D721Med (cell line): ENCODE measurements around the gene PADI4.
"Not testable (repeated sequence)": the region's sequence is repeated elsewhere in the genome, so short reads cannot be mapped to it uniquely, and the experiment has no call there.

Experiments
- DNase-seq: peaks from one replicate; pipeline ENCODE4 v3.0.0; 2011; ENCODE audit warnings: low spot score; ENCODE audit not compliant: insufficient read length
- FAIRE-seq: peaks from 2 replicates; lab custom pipeline; 2011; peaks lifted over from hg19 to GRCh38; lab: Jason Lieb, UNC
- TF ChIP-seq, protein P1 (sequence below): IDR thresholded peaks from 2 replicates; pipeline ENCODE4 v1.5.1; 2012; ENCODE audit warnings: mild to moderate bottlenecking, control low read depth; ENCODE audit not compliant: insufficient read depth; ENCODE audit errors: missing control alignments

Gene PADI4

DNA sequence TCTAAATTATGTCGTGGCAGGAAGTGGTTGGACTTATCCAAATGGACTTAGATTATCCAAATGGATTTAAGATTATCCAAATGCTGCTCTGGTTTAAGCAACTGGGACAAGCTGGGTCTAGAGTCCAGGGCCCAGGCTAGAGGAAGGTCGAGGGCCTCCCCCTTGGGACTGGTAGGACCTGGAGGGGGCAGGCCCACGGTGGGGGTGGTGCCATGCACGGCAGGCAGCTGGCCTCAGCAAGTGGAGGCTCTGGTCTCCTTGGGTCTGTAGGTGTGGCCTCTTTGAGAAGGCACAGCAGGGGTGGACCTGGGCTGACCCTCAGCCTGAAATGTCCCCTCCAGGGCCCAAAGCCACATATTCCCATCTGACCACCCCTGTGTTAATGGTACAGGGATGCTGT lies 93.8 kb downstream of the PADI4 start:
- no peak for FAIRE-seq

DNA sequence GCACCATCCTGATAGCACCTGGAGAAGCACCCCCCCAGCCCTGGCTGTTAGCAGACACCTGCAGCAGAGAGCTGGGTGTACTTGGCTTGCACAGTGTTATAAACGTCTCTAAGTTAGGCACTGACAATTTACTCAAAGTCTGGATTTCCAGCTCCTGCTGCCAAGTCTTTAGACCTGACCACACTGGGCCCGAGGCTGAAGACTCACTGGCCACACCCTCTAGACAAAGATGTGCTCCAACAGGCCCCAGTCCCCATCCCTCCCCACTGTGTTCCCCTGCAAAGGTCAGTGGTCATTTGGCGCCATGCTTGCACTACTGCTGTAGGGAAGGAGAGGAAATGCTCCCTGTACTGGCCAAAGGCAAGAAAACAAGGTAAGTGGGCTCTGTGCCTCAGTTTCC lies 95.1 kb downstream of the PADI4 start:
- DNase-seq (no peak), FAIRE-seq (no peak)
- TF ChIP-seq, protein P1, sequence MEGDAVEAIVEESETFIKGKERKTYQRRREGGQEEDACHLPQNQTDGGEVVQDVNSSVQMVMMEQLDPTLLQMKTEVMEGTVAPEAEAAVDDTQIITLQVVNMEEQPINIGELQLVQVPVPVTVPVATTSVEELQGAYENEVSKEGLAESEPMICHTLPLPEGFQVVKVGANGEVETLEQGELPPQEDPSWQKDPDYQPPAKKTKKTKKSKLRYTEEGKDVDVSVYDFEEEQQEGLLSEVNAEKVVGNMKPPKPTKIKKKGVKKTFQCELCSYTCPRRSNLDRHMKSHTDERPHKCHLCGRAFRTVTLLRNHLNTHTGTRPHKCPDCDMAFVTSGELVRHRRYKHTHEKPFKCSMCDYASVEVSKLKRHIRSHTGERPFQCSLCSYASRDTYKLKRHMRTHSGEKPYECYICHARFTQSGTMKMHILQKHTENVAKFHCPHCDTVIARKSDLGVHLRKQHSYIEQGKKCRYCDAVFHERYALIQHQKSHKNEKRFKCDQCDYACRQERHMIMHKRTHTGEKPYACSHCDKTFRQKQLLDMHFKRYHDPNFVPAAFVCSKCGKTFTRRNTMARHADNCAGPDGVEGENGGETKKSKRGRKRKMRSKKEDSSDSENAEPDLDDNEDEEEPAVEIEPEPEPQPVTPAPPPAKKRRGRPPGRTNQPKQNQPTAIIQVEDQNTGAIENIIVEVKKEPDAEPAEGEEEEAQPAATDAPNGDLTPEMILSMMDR, result no peak

More for the DNA sequence above, 93.8 kb downstream of the PADI4 start:
- TF ChIP-seq, protein P1, result no peak
- no peak for DNase-seq

GRCh38 chr1:17404034-17404684 lies 96.2 kb downstream of the PADI4 start:
- TF ChIP-seq, protein P1, result no peak
- DNase-seq (no peak), FAIRE-seq (no peak)

DNA sequence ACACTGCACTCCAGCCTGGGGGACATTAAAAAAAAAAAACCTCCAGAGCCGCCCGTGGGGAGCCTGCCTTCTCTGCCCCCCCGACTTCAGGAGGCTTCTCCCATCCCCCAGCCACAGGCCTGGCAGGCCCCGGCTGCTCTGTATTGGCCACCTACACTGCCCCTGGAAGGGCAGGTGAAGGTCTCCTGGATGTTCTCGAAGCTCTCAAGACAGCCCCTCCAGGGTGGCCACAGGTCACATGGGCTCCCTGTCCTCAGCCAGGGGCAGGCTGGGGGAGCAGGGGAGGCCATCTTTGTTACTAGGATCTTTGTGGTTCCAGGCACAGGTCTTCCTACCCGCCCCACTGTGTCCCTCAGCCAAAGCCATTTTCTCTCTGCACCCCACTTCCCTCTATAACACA lies 96.8 kb downstream of the PADI4 start:
- FAIRE-seq, result no peak
- no peak for DNase-seq
- TF ChIP-seq, protein P1, result no peak

DNA sequence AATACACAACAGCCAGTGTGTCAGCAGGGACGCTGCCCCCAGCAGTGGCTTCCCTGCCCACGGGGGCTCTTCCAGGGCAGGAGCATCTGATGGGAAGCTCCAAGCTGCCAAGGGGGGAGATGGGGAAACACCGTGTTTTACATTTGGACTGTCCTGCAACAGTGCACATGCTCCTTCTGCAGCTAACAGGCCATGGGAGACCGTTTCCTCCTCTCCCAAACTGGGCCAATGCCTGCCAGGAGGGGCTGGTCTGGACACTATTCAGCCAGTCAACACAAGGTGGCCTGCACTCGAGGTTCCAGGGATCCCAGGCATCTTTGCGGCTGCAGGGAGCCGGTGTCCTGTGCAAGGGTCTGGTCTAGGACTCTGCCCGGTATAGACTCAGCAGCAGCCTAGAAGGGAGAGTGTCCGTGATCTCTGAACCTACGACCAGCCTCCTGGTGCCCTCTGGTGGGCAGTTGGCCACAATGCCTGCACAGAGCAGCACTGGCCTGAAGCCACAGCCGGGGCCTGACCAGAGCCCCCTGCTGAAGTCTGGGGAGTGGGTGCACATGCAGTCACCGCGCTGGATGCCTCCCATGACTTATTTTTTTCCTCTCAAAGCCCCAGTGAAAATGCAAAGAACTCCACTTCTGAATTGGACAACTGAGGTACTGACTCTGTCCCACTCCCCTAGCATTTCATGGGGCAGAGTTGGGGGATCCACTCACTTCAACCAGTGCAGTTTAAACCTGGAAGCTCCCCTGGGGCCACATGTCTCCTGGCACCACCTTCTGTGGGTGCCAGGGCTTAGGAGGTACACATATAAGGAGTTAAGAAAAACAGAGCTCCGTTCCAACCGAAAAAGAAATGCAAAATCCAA lies 98.1 kb downstream of the PADI4 start:
- FAIRE-seq, result no peak
- TF ChIP-seq, protein P1, result peak; percentile 55
- DNase-seq, result peak; percentile 60

DNA sequence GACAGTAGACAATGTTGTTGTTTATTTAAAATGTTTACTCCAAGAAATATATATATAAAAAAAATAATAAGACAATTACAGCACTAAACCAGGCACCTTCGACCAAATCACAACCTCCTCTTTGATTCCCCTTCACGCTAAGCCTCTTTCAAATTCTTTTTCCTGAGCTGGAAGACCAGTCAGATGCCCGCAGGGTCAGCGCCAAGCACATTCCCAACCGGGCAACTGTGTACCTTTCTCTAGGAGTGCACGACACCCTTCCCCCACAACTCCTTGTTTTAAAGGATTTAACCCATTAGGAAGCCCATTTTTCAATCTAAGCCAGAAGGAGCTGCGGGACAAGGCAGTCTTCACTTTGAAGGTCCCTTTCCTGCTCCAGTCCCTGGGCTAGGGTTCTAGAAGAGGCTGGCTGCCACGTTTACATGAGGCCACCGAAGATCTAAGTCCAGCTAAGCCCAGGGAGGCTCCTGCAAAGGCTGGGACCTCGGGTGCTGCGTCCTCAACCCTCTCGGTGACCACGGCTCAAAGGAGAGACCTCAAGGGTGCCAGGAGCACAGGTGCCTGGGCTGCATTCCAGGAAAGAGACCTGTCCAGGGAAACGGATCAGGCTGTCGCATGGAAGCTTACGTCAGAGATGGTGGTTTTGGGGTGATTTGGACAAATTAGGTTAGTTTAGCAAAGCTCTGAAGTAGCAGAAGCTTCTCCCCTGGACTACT lies 98.9 kb downstream of the PADI4 start:
- not testable (repeated sequence) for DNase-seq, FAIRE-seq

DNA sequence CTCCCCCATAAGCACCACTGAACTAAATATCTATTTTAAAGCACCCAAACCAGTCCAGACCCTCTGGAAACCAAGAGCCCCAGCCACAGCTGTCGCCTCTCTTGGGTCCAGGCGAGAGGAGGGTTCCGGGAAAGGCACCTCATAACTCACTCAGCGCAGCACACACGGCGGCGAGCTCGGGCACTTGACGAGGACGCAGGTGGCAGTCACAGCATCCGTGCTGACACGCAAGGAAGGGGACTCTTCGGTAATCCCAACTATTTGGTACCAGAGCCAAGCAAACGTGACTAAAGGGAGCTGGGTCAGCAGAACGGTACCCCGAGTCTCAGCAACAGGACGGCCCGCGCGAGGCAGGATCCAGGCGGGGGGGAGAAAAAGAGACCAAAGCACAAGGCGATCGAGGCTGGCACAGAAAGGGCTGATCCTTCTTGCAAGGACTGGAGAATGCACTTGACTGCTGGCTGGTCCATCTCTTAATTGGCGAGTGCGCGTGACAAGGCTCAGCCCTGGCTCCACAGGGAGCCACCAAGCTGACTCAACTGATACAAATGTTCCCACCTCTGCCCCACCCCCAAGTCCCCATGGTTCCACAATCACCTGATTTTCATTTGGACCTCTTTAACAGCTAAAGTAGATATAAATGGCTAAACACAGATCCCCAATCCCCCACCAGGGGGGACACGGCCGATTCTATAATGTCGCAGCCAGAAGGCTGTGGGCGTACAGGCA lies 100.0 kb downstream of the PADI4 start:
- not testable (repeated sequence) for FAIRE-seq

More for the DNA sequence above, 100.0 kb downstream of the PADI4 start:
- DNase-seq, result not testable (repeated sequence)
